Stimulated activated CD4-positive, alpha-beta T cell treated with anti-CD3 and anti-CD28 coated beads, Interleukin-2, amount 100 ng/mL, for 48 hours (primary cell): ENCODE data around the gene EMP1.

Experiments used
- DNase-seq, 2 donors: peaks; one replicate each; pipeline ENCODE4 v3.0.0-alpha.2; 2020

Gene EMP1

DNA sequence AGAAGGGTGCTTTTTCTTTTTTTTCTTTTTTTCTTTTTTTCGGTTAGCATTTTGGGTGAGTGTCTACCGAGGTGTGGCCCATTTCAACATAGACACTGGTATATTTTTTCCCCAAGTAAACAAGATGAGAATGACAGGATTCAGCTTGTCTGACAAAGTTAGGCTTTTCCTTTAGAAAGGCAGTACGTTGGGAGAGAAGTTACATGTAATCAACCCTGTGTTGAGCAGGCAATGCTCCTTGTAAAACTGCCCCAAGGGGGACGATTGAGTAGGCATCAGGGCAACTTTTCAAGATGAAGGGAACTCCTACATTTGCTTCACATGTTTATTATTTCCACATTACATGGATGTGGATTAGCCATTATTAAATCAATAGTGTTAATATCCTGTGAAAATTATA, 1.7 kb downstream of the EMP1 start:
- no peak for DNase-seq

DNA sequence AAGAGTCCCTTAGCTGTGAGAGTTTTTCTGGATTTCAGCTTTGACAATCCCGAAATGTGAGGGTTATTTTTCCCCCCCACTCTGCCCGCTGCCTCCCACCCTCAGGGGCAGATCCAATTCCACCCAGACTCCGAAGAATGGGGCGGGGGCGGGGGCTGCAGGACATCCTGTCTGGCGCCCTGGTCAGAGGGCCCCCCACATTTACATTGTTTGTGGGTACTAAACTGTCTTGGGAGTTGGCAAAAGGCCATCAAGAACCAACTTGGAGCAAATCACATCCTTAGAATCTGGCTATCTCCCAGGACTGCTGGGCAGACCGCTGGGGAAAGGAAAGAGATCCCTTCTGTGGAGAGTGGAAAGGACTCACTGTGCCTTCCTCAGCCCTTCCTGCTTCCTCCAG, 2.4 kb downstream of the EMP1 start:
- no peak for DNase-seq

DNA sequence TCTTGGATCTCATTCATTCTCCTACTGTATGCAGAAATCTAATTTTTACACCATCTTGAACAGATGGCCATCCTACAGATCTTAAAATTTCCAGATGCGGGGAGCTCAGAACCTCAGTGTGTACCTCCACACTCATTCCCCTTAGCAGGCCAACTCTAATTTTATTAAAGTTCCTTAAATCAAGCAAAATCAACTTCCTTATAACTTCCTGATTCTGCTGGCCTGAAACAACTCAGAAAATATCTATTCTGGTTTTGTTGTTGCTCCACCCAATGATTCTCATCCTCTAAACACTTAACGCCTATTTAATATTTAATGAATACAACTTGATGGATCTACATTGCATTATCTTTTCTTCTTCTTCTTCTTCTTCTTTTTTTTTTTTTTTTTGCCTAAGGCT, 3.1 kb downstream of the EMP1 start:
- no peak for DNase-seq

DNA sequence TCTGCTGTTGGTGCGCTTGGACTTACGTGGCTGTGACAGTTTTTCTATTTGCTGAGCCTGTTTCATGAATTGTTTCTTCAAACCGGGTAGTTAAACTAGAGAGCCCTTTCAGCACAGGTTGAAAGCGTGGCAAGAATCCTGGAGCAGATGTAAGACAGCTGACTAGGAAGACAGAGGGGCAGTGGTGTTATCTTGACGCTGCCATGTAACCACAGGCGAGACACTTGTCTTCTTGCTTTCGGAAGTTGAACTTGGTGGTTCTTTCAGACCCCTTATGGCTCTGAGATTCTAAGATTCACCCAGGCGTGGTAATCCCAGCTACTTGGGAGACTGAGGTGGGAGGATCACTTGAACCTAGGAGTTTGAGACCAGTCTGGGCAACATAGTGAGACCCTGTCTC, 4.3 kb downstream of the EMP1 start:
- DNase-seq, result no peak

DNA sequence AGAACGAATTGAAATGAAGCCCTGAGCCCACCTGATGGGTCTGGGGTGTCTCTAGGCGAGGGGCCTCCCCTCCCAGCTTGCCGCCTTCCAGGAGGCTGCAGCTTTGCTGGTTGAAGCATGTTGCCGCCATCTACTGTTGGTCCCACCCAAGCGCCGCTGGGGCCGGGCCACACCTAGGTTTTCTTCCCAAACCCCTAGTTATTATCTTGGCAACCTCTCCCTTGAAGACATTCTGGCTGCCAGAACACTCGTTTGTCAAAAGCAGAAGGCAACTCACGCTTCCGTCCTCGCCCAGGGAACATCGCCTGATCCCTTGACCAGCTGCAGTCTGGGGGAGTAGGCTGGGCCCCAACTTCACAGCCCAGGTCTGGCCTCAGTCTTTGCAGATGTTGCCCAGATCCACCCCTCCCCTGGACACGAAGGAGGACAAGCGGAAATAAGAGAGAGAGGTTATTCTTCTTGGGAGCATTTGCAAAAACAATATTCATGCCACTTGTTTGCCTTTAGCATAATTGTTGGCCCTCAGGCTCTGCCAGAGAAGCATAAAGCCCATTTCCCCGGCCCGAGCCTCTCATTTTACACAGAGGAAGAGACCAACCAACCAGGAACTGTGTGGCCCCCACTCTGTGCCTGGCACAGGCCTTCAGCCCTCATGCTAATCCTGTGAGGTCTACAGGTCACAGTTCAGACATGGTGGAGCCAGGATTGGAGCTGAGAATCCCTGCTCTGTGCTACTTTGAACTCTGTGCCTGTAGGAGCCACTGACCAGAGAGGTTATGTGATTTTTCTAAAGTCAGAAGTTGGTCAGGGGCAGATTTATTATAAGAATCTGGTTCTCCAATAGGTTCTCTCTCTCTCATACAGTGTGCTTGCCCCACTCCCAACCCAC, 6.8 kb downstream of the EMP1 start:
- no peak for DNase-seq

DNA sequence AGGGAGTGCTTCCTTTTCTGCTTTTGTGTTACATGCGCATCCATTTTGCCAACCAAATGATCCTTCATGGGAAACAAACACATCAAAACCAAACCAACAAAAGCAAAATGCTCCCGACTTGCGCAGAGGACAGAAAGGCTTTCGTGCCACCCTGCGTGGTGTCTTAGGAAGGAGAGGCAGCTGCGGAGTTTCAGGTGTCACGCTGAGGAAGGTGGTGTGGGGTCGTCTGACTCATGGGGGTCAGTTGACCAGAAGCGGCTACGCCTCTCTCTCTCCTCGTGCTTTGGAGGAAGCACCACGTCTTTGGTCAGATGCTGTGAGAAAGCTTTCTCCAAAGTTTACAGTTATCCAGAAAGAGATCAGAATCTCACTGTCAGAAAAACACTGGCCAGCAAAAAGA, 7.9 kb downstream of the EMP1 start:
- DNase-seq, result no peak

DNA sequence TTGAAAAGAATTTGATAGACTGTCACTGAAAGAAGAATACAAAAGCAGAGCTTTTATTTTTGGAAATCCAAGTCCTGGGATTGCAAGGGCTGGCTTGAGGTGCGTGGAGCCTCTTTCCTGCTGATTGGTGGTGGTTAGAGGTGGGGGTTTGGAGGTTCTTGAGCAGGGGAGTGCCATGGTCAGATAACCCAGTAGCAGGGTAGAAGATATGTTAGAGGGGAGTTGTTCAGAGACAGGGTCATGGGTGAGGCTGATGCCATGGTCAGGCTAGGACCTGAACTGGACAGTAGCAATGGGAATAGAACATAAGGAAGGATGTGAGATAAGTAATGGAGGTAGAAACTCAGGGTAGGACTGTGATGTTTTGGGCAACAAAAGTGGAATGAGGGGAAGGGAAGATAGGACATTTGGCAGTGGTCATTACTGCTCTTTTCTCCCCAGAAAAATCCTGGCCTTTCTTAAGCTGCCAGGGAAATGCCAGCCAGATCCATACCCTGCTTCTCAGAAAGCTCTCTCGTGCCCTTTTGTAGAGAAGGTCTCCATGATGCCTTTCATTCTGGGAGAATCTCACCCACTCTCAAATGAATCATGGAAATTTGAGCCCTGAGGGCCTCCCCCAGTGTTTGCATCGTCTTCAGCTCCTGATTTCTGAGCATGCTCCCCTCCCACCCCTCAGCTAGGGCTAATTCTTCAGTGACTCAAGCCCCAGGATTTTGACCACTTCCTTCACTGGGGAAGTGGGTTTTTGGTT, 9.5 kb downstream of the EMP1 start:
- peak; percentile 15 to 17 for DNase-seq

DNA sequence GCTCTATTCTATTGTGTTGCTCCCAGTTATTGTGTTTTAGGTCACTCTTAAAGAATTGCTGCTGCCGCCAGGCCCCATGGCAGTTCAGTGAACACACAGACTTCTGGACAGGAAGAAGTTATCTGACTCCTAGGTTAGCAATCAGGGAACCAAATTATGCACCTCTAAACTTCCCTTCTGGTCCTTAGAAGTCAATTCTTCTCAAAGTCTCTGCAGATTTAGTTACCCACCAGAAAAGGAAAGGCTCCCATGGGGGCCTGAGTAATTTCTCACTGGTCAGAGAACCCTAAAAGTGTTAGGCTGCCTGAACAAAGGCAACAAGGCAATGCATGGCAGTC, 10.0 kb downstream of the EMP1 start:
- DNase-seq, result no peak

DNA sequence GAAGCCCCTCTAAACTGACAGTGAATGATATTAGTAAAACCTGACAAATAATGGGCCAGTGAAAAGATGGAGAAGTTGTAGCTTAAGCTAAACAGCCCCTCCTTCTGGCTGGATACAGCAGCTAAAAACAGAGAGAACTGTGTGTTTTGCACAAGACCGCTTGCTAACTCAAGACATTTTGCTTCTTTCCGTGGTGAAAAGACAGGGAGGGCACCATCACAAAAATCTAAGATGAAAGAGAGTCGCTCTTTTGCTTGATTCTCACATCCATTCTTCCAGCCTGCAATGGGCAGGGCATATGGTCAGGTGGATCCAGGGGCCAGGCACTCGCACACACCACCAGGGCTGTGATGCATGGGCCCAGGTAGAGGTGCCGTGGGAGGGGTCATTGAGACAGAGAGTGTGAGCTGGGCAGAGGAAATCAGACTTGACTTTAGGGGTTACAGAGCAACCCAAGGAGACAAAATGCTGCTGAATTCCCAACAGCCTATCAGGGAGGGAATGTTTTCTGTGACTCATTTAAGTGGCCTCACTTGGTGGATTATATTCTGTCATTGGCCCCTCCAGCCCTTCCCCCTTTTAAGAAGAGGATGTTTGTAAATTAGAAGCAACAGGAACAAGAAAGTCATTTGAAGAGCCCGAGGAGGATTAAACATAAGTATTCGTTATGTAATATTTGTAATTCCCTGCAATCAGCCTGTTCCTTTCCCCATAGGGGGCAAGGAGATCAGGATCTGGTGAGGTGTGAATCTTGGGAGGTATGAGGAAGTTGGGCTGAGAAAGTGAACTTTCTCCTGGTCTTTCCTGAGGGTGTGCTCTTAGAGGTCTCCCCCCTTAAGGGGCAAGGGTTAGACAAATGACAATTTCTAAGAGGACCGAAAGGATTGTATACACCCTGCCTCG, 12.3 kb downstream of the EMP1 start:
- no peak for DNase-seq

DNA sequence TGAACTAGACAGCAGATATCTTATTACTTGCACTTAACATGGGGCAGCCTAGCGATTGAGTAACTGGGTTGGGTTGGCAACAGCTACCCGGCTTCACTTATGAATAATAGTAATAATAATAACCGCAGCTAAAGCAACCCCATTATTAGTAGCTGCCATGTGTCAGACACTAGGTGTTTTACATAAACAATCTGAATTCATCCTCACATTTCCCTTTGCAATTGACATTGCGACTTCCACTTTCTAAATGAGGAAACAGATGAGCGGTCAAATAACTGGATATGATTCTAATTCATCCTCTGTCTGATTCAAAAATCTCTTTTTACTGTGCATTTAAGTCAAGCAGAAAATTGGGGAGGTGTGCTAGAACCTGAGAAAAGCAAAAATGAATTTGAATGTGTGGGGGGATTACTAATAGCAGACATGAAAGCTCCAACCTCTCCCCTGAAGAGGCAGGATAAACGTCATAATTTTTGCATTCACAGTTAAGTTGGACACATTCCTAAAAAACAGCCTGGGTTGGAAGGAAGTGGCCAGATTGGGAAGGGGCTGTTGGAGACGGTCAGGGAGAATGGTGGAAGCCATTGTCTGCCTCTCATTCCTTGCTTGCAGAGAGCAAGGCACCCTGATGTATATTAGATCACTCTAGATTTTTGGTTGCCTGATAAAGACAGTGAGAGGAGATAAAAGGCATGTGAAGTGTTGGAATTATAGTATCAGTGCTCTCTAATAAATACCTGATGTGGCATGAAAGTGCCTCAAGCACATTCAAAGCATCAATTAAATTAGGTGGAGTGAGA, 13.1 kb downstream of the EMP1 start:
- no peak for DNase-seq

DNA sequence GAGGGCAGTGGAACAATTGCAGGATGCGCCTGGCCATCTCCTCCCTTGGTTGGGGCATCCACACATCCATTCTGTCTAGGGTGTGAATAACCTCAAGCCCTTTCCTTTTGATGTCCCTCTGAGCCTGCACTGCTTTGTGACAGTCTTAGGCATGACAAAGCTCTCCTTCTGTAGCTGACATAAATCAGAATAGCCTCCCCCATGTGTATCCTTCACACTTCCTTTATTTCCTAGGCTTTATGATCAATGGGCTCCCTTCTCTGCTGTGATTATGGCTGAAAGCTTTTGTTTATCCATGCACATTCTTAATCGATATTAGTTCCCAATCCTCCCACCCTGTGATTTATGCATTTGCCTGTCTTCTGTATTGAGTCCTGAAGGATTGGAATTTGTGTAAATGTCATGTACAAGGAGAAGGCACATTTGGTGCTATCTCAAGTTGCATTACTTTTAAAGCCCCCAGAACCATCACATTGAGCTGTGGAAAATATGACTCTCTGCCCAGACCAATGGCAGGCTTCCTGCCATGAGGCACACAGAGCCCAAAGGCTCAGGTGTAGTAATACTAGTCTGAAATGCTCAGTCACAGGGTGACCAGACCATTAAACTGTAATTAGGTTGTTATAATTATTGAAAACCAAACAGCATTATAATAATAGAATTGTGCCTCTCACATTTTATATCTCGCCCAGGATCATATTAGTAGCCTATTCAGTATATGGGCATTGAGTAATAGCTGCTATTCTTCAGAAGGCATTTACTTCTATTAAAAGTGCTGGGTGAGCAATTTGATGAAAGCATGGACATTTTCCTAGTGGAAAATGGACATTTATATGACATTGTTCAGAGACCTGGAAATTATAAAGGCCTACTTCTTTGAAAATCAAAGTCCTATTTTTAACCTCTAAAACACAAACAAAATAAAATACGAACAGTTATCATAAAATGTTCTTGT, 14.0 kb downstream of the EMP1 start:
- DNase-seq, result no peak

DNA sequence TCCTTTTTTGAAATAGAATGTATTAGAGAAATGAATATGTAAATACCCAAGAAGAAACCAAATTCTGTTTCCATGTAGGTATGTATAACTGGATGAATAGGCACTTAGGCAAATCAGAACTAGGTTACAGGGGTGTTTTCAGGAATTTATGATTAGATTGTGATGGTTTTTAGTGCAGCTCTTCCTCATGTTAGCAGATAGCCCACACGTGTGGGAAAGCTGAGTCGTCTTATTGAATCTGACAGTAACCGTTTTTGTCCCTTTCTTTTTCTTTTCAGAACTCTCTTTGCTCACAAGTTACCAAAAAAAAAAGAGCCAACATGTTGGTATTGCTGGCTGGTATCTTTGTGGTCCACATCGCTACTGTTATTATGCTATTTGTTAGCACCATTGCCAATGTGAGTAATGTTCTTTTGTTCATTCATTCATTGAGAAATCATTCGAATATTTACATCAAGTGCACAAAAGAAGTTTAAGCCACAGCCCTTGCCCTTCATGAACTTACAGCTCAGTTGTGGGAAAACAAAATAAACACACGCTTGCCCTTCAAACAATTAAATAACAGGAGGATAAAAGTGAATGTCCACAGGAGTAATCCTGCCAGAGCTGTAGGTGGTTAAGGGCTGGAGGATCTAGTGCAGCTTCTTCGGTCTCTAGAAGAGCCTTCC, 14.8 kb downstream of the EMP1 start:
- no peak for DNase-seq

DNA sequence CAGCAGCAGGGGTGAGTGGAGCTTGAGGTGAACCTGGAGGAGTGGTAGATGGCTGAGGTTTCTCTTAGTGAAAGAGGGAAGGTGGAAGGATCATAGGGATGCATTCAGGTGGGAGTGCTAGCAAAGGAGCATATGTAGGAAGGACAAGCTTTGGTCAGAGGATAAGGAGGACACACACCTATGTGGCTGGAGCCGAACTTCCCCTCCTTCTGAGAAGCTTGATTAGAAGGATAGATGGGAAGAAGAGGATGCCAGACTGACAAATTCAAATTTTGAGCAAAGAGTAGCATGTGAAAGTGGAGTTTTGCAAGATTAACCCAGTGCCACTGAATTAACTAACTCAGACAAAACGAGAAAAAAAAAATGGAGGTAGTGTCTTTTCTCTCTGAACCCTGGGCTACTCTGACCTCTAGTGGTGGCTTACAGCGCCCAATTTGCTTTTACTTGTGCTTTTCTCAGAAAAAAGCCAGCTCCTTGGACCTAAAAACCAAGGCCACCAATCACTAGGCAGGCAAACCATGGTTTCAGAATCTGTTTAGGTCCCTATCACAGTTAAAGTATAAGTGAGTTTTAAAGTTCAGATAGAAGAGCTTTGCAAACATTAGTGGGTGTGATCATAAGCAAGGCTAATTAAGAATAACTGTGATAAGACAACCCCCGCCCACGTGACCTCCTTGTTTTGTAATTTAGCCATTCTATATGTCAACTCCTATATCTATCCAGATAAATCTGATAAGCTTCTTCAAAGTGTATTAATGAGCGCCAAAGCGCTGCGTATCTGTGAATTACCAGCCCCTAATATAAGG, 15.5 kb downstream of the EMP1 start:
- peak; percentile 60 to 65 for DNase-seq

DNA sequence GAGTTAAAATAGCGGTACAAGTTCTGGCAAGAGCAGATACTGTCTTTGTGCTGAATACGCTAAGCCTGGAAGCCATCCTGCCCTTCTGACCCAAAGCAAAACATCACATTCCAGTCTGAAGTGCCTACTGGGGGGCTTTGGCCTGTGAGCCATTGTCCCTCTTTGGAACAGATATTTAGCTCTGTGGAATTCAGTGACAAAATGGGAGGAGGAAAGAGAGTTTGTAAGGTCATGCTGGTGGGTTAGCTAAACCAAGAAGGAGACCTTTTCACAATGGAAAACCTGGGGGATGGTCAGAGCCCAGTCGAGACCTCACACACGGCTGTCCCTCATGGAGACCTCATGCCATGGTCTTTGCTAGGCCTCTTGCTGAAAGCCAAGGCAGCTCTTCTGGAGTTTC, 18.5 kb downstream of the EMP1 start:
- DNase-seq, result no peak

DNA sequence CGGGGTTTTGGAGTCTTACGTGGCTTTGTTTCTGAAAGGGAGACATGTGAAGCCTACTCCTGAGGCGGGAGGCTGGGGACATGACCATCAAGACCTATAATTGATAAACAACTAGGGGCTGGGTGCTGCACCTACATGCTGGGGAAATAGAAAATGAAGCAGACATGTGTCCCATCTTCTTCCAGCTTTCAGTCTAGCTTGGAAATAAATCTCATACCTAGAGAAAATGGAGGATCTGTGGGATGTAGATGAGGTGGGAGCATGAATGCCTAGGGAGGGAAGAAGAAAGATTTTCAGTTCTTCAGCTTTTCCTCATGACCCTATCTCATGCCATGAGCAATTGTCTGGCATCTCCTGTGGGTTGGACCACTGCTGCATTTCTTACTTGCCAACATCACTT, 22.1 kb downstream of the EMP1 start:
- DNase-seq, result no peak

DNA sequence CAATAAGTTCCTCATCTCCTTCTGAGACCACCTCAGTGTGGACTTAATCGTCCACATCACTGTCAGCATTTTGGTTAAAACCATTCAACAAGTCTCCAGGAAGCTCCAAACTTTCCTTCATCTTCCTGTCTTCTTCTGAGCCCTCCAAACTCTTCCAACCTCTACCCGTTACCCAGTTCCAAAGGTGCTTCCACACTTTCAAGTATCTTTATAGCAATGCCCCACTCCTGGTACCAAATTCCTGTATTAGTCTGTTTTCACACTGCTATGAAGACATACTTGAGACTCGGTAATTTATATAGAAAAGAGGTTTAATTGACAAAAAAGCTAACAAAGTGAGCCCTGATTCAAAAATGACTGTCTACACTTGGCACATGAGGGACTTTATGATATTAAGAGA, 22.8 kb downstream of the EMP1 start:
- no peak for DNase-seq

DNA sequence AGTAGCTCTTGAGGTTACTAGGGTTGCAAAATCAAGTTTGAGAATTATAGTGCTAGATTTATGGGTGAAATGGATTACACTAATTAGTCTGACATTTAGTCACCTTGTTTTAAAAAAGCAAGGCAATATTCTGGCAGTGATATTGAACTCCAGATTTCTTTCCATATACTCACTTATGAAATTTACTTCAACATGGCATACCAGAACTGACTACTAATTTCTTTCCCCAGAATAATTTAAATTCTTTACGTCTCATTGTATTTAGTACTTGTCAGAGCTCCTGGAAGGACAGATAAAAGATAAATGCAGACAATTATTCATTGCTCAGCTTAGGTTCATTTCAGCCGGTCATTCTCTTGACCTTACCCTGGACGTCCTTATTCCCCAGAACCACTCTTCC, 24.3 kb downstream of the EMP1 start:
- DNase-seq, result no peak

DNA sequence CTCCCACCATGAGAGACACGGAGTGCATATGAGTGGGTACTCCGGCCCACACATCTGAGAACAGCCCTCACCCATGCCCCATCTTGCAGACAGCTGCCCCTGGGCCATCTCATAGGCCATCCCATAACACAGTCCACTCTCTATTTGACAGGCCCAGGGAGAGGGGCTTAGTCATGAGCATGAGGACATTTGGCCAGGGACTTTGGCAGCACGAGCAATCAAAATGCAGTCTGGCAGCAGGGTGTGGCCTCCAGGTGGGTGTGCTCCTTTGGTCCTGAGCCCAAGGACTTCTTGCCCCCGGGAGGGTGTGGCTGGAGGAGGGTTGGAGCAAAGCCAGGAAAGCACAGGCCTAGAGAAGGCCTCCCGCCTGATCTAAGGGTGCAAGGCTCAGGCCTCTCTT, 25.6 kb downstream of the EMP1 start:
- DNase-seq, result no peak

DNA sequence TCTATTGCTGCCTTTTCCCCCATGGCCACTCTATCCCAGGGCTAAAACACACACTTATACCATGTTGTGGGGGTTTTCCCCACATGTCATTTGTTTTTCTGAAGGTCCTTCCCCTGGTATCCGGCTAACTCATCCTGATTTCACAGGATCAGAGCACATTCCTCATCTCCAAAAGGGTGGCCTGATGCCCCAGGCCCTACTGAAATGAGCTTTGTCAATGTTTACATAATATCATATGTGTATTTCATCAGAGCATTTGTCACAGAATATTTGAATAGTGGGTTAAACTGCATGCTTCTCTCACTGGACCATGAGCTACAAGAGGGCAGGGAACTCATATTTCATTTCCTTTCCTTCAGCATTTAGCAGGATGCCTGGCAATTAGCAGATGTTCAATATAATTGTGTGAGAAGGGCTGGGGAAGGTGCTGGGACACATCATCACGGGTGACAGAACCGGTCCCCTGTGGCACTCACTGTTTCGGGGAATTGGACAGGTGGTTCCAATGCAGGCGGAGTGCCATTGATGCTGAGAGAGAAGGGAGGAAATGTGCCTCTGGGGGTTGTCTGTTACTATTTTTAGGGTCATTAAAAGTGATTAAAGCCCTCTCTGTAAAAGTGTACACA, 26.8 kb downstream of the EMP1 start:
- no peak for DNase-seq
